HCT116 (cell line): ENCODE data around the gene M6PR. TPM values are rescaled to one million over a fixed set of nuclear protein-coding genes. Genes with fewer than 3 reads are reported as not detected.

ENCODE experiments used
- ATAC-seq: fragments of 200-7000 bp; cut with Tn5 transposase; 2 replicates; pipeline ENCODE4 v1.9.1; 2020; ENCODE audit warnings: mild to moderate bottlenecking, moderate library complexity
- BruUV-seq: library from RNA; stranded (reverse); fragments of 400-500 nt; replicated peaks from 2 replicates; lab custom pipeline; 2021; lab: Mats Ljungman, UMichigan
- CTCF ChIA-PET: fragments of 300-600 bp; sonication (Branson Sonifier 250); formaldehyde crosslinking; loops from one replicate; lab custom pipeline; 2021; ENCODE audit warnings: antibody characterized with exemption; lab: Charles Lee
- POLR2A ChIA-PET: fragments of 300-600, 350-600 bp; sonication (Branson Sonifier 250); formaldehyde crosslinking; loops from one replicate; lab custom pipeline; 2021; ENCODE audit warnings: antibody characterized with exemption; lab: Charles Lee
- RAD21 ChIA-PET, 2 experiments: fragments of 300-600 bp; sonication (Branson Sonifier 250); formaldehyde crosslinking; loops; one replicate each; lab custom pipeline; 2023; ENCODE audit warnings: low total read pairs in 2 of 2; ENCODE audit not compliant: uncharacterized antibody in 2 of 2, unreplicated experiment in 2 of 2, low non-redundant PET in 1 of 2; lab: Charles Lee
- DNase-seq: peaks from one replicate; pipeline ENCODE4 v3.0.0-alpha.2; 2010; ENCODE audit warnings: low read depth, low spot score
- H2AFZ ChIP-seq: fragments of 200-600 bp; shearing (Covaris generic), sonication (generic); 2 replicates; pipeline ENCODE4 v1.6.1; 2017; ENCODE audit warnings: low read depth, mixed run types, mixed read lengths, antibody characterized with exemption, low read length; ENCODE audit not compliant: poor library complexity, severe bottlenecking
- H3K27ac ChIP-seq: 2 replicates; pipeline ENCODE4 v1.5.1; 2012; ENCODE audit warnings: low read depth, low read length
- H3K27me3 ChIP-seq: fragments of 200-600 bp; sonication (generic); 2 replicates; pipeline ENCODE4 v1.6.1; 2016; ENCODE audit warnings: mixed run types, low read length, mixed read lengths; ENCODE audit not compliant: insufficient read depth
- H3K36me3 ChIP-seq, 2 experiments: fragments of 200-500 bp in 1 of 2; fragments of 200-600 bp in 1 of 2; sonication (Bioruptor generic) in 1 of 2; sonication (generic) in 1 of 2; 2 replicates each; pipeline versions ENCODE4 v1.5.1 to v1.6.1; 2014 to 2016; ENCODE audit warnings: low read length in 2 of 2, inconsistent platforms in 1 of 2, mixed read lengths in 1 of 2, mixed run types in 1 of 2; ENCODE audit not compliant: insufficient read depth in 2 of 2, control insufficient read depth in 1 of 2
- H3K4me1 ChIP-seq, 2 experiments: fragments of 200-600 bp in 1 of 2; sonication (generic) in 1 of 2; 2 replicates each; pipeline versions ENCODE4 v1.5.1 to v1.6.1; 2012 to 2017; ENCODE audit warnings: low read length in 2 of 2, inconsistent platforms in 1 of 2, mild to moderate bottlenecking in 1 of 2, mixed read lengths in 1 of 2, mixed run types in 1 of 2, moderate library complexity in 1 of 2; ENCODE audit not compliant: insufficient read depth in 2 of 2, control insufficient read depth in 1 of 2
- H3K4me2 ChIP-seq: fragments of 200-600 bp; sonication (generic); 2 replicates; pipeline ENCODE4 v1.6.1; 2017; ENCODE audit warnings: mixed run types, low read length, mixed read lengths
- H3K4me3 ChIP-seq, 2 experiments: fragments of 200-600 bp in 1 of 2; sonication (generic) in 1 of 2; replicated peaks in 1 of 2; 2 replicates each; pipeline ENCODE4 v1.5.1; 2011 to 2016; ENCODE audit warnings: low read length in 2 of 2, control low read depth in 1 of 2, low read depth in 1 of 2, mild to moderate bottlenecking in 1 of 2, mixed read lengths in 1 of 2, mixed run types in 1 of 2
- H3K79me2 ChIP-seq: fragments of 200-600 bp; sonication (generic); 2 replicates; pipeline ENCODE4 v1.6.1; 2017; ENCODE audit warnings: mild to moderate bottlenecking, mixed run types, low read length, moderate library complexity, mixed read lengths; ENCODE audit not compliant: insufficient read depth
- H3K9ac ChIP-seq: fragments of 200-600 bp; sonication (generic); 2 replicates; pipeline ENCODE4 v1.6.1; 2016; ENCODE audit warnings: low read length, mixed read lengths
- H3K9me2 ChIP-seq: fragments of 200-600 bp; sonication (generic), shearing (Covaris generic); 2 replicates; pipeline ENCODE4 v1.6.1; 2017; ENCODE audit warnings: mixed run types, mild to moderate bottlenecking, moderate library complexity; ENCODE audit not compliant: insufficient read depth
- H3K9me3 ChIP-seq, 2 experiments: fragments of 200-500 bp in 1 of 2; fragments of 200-600 bp in 1 of 2; sonication (Bioruptor generic) in 1 of 2; sonication (generic) in 1 of 2; 2 replicates each; pipeline ENCODE4 v1.6.1; 2014 to 2017; ENCODE audit warnings: low read length in 2 of 2, mixed read lengths in 2 of 2, inconsistent platforms in 1 of 2, low read depth in 1 of 2, mild to moderate bottlenecking in 1 of 2, mixed run types in 1 of 2, moderate library complexity in 1 of 2; ENCODE audit not compliant: control insufficient read depth in 1 of 2, insufficient read depth in 1 of 2
- H4K20me1 ChIP-seq: fragments of 200-600 bp; sonication (generic), shearing (Covaris generic); 2 replicates; pipeline ENCODE4 v1.6.1; 2017; ENCODE audit warnings: mixed run types, mild to moderate bottlenecking, moderate library complexity; ENCODE audit not compliant: insufficient read depth
- CEBPB ChIP-seq: IDR thresholded peaks from 2 replicates; pipeline ENCODE4 v1.6.1; 2012; ENCODE audit warnings: low read depth
- CTCF ChIP-seq, 3 experiments: fragments of 200-600 bp in 1 of 3; sonication (generic) in 1 of 3; IDR thresholded peaks in 2 of 3; conservative IDR thresholded peaks in 1 of 3; 2 replicates each; pipeline ENCODE4 v1.5.1; 2012 to 2017; ENCODE audit warnings: low read depth in 2 of 3, low read length in 2 of 3, antibody characterized with exemption in 1 of 3, borderline replicate concordance in 1 of 3, control low read depth in 1 of 3, mild to moderate bottlenecking in 1 of 3, mixed read lengths in 1 of 3, mixed run types in 1 of 3, moderate library complexity in 1 of 3; ENCODE audit not compliant: insufficient read depth in 1 of 3
- EGR1 ChIP-seq: IDR thresholded peaks from 2 replicates; pipeline ENCODE4 v1.6.1; 2012; ENCODE audit warnings: low read depth
- ELF1 ChIP-seq: IDR thresholded peaks from 2 replicates; pipeline ENCODE4 v1.6.1; 2012; ENCODE audit warnings: low read depth, borderline replicate concordance
- EZH2 ChIP-seq: fragments of 200-600 bp; sonication (generic); IDR thresholded peaks from 2 replicates; pipeline ENCODE4 v1.6.1; 2017; ENCODE audit warnings: antibody characterized with exemption, mixed run types
- EZH2phosphoT487 ChIP-seq: fragments of 200-600 bp; IDR thresholded peaks from 2 replicates; pipeline ENCODE4 v1.6.1; 2018; ENCODE audit warnings: antibody characterized with exemption, borderline replicate concordance
- JUND ChIP-seq: IDR thresholded peaks from 2 replicates; pipeline ENCODE4 v1.6.1; 2012
- MAX ChIP-seq: IDR thresholded peaks from 2 replicates; pipeline ENCODE4 v1.6.1; 2012
- POLR2A ChIP-seq: IDR thresholded peaks from 2 replicates; pipeline ENCODE4 v1.7.0; 2011; ENCODE audit warnings: borderline replicate concordance; ENCODE audit not compliant: insufficient read depth, insufficient read length; ENCODE audit errors: extremely low read depth
- REST ChIP-seq: IDR thresholded peaks from 2 replicates; pipeline ENCODE4 v1.6.1; 2012; ENCODE audit warnings: low read depth
- SIN3A ChIP-seq: IDR thresholded peaks from 2 replicates; pipeline ENCODE4 v1.6.1; 2012; ENCODE audit warnings: low read depth
- SP1 ChIP-seq: IDR thresholded peaks from 2 replicates; pipeline ENCODE4 v1.6.1; 2012; ENCODE audit warnings: low read depth
- TCF7L2 ChIP-seq: IDR thresholded peaks from 2 replicates; pipeline ENCODE4 v1.7.0; 2011; ENCODE audit warnings: borderline replicate concordance, inconsistent platforms; ENCODE audit not compliant: insufficient read depth, insufficient read length; ENCODE audit errors: extremely low read depth
- YY1 ChIP-seq: IDR thresholded peaks from 2 replicates; pipeline ENCODE4 v1.6.1; 2011; ENCODE audit warnings: low read length, low read depth, moderate library complexity, mild to moderate bottlenecking; ENCODE audit not compliant: insufficient replicate concordance; ENCODE audit errors: extremely low read depth
- intact Hi-C: fragments of 100-400 bp; cut with micrococcal nuclease; formaldehyde crosslinking; loops from 2 replicates; pipeline ENCODE4 v1.10.0; 2022
- total RNA-seq: library from RNA; stranded (reverse); gene quantifications from one replicate; pipeline ENCODE4 v1.2.1, GENCODE V29; 2021; ENCODE audit not compliant: unreplicated experiment
- TF ChIP-seq, protein P1 (sequence below): IDR thresholded peaks from 2 replicates; pipeline ENCODE4 v1.6.1; 2011; ENCODE audit warnings: mild to moderate bottlenecking, low read length, moderate library complexity; ENCODE audit not compliant: insufficient replicate concordance; ENCODE audit errors: extremely low read depth

M6PR gene
- total RNA-seq, 1 experiment from 2014 or later: 142 TPM

DNA sequence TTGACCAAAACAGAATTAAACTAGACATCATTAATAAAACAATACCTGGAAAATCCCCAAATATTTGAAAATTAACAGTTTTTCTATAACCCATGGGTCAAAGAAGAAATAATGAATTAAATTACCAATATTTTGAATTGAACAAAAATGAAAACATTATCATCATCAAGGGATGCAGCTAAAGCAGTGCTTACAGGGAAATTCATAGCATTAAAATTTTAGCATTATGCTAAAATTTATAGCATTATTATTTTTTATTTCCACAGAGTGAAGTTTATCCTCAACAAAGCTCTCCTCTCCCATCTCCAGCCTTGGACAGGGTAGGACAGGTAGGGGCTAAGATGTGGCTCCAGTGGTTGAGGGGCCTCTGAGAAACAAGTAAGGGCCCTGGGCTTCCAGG is 19.3 kb upstream of the M6PR start:
- H3K9ac ChIP-seq: no peak overlapping the region
- no peaks in the 10 kb centered on the region for H3K9me2 ChIP-seq
- ATAC-seq (no peak), DNase-seq (no peak)
- POLR2A ChIA-PET: no interaction called here
- H3K4me3 ChIP-seq: no peak overlapping the region
- no TSS peak for BruUV-seq
- H3K79me2 ChIP-seq: no peaks in the 10 kb centered on the region
- no peaks in the 10 kb centered on the region for H3K4me1 ChIP-seq
- no peaks in the 10 kb centered on the region for H3K36me3 ChIP-seq
- H3K4me2 ChIP-seq: no peak overlapping the region
- no peak overlapping the region for H2AFZ ChIP-seq
- CTCF ChIA-PET: no interaction called here
- intact Hi-C loops: no loop called here
- TF ChIP-seq JUND (no peak), CEBPB (no peak), ELF1 (no peak), EZH2phosphoT487 (no peak), SP1 (no peak), SIN3A (no peak), REST (no peak), POLR2A (no peak), EGR1 (no peak), EZH2 (no peak), TCF7L2 (no peak), MAX (no peak), CTCF (IDR thresholded peaks at IDR 0.05 in 2 of 3, conservative IDR thresholded peaks at IDR 0.05 in 1 of 3; ENCODE audit: borderline replicate concordance in 1 of 3, insufficient read depth in 1 of 3, low read depth in 2 of 3, low read length in 2 of 3) (no peak), YY1 (no peak)
- TF ChIP-seq, protein P1, sequence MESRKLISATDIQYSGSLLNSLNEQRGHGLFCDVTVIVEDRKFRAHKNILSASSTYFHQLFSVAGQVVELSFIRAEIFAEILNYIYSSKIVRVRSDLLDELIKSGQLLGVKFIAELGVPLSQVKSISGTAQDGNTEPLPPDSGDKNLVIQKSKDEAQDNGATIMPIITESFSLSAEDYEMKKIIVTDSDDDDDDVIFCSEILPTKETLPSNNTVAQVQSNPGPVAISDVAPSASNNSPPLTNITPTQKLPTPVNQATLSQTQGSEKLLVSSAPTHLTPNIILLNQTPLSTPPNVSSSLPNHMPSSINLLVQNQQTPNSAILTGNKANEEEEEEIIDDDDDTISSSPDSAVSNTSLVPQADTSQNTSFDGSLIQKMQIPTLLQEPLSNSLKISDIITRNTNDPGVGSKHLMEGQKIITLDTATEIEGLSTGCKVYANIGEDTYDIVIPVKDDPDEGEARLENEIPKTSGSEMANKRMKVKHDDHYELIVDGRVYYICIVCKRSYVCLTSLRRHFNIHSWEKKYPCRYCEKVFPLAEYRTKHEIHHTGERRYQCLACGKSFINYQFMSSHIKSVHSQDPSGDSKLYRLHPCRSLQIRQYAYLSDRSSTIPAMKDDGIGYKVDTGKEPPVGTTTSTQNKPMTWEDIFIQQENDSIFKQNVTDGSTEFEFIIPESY: no peak
- no peaks in the 10 kb centered on the region for H3K27me3 ChIP-seq
- RAD21 ChIA-PET: no interaction called here
- peaks cover 7 to 11% of the 10 kb centered on the region in 2 experiments; a peak in 2 of 4 replicates for H3K9me3 ChIP-seq
- no peaks in the 10 kb centered on the region for H4K20me1 ChIP-seq
- H3K27ac ChIP-seq: no peak overlapping the region
